Uterus (tissue), 2 donors: ENCODE results near the gene CRB1.

ENCODE experiments used
- CTCF ChIP-seq, 4 experiments: fragments of 200-600 bp in 2 of 4; fragments of 450-650 bp in 2 of 4; sonication (generic) in 2 of 4; IDR thresholded peaks; one replicate each; pipeline ENCODE4 v1.5.1; 2016 to 2019; ENCODE audit warnings: antibody characterized with exemption in 4 of 4, mild to moderate bottlenecking in 2 of 4, moderate library complexity in 1 of 4
- POLR2A ChIP-seq, 2 donors: fragments of 450-650 bp; IDR thresholded peaks; one replicate each; pipeline ENCODE4 v1.6.1; 2016; ENCODE audit warnings: antibody characterized with exemption in 2 of 2, mild to moderate bottlenecking in 1 of 2, moderate library complexity in 1 of 2

GRCh38 chr1:197254866-197255265, 13.2 kb upstream of the CRB1 start:
- TF ChIP-seq CTCF (IDR thresholded peaks at IDR 0.05) (no peak), POLR2A (IDR thresholded peaks at IDR 0.05) (no peak)
